ENCODE results near the gene EYS.
"Not testable (repeated sequence)": the region's sequence is repeated elsewhere in the genome, so short reads cannot be mapped to it uniquely, and the experiment has no call there.

Gene EYS

GRCh38 chr6:63745784-63746183 is 1961.2 kb downstream of the EYS start:
- no peak for DNase-seq

- DNase-seq, result no peak
These were observed 1962.2 kb downstream of the EYS start for GRCh38 chr6:63744810-63745209.

DNA sequence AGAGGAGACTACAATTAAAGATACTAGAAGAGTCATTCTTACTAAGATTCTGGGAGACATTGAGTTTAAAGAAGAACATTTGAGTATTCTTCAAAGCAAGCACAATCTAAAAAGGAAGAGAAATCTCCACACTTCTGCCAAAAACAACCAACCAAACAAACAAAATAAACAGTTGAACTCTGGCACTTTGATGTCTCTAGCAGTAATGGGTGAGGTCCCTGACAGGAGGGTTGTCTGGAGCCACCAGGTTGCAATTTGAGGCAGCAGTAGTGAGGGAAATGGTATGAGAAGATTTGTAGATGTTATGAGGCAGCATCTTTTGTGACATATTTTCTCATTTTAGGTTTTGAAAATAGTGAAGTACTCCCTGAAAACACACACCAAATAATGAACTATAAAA is 1963.3 kb downstream of the EYS start:
- no peak for DNase-seq

DNA sequence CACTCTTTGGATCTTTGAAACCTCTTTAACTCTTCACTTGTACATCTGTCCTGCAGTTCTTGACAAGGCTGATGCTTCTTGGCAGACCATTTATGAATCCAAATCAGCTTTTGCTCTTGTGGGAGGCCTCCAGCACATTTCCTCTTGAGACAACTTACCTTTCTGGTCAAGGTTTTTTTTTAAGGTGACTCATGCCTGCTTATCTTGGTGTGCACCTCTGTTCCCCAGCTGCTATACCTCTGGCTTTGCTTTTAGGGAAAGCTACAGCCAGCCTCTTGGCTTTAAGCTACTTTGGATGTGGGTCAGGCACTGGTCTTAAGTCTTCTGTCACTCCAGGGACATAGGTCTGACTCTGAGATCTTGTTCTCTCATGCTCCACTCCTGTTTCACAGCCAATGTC is 1965.0 kb downstream of the EYS start:
- DNase-seq, result no peak

DNA sequence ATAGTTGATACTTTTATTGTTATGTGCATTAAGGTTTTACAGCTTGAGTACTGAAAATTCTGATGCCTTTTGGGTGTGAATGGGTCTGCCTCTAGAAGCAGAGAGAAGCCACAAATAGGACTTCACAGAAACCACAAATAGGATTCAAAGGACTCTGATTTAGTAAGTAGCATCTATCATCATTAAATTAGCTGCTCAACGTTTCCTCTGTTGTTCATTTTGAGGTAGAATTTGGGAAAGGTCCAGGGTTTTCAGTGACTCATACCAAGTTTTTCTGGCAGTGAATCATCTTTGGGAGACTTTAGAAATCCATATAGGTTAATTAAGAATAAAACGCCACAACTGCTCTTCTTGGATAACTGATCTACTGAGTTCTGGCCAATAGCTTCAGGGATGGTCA is 1966.3 kb downstream of the EYS start:
- DNase-seq, result no peak

GRCh38 chr6:63739094-63739687 is 1967.8 kb downstream of the EYS start:
- DNase-seq, result no peak

DNA sequence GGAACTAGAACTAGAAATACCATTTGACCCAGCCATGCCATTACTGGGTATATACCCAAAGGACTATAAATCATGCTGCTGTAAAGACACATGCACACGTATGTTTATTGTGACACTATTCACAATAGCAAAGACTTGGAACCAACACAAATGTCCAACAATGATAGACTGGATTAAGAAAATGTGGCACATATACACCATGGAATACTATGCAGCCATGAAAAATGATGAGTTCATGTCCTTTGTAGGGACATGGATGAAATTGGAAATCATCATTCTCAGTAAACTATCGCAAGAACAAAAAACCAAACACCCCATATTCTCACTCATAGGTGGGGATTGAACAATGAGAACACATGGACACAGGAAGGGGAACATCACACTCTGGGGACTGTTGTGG is 1968.8 kb downstream of the EYS start:
- DNase-seq, result not testable (repeated sequence)

DNA sequence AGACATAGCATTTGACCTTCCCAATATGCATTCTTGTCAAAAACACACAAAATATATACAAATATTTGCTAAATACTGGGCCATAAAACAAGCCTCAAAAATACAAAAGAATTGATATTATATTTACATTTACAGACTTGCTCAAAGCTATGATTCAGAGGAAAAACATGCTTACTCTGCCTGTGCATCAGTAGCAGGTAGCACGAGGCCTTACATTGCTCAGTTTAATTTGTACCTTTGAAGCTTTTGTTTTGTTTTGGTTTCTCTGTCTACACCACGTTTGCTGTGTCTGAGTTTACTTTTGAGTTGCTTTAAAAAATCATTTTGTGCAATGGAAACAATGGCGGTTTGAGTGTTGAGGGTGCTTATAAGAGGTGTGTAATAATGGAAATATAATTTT is 1972.1 kb downstream of the EYS start:
- DNase-seq, result no peak

- DNase-seq, result no peak
These were observed 1974.7 kb downstream of the EYS start for GRCh38 chr6:63732336-63732735.

- no peak for DNase-seq
These were observed 1975.1 kb downstream of the EYS start for GRCh38 chr6:63731930-63732329.

DNA sequence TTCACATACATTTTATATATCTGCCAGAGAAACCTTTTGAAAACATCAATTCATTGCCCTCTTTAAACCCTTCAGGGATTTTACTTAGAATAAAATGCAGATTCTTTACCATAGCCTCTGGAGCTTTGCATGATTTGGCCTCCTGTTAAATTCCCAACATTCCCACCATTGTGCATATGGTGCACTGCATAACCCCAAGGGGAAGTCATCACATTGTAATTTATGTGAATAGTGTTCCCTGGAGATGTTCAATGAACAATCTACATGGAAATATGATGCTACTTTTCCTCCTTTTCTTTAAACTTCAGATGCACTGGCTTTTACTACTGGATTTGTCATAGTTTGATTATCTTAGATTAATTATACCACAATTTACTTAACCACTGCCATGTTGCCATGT is 1976.7 kb downstream of the EYS start:
- no peak for DNase-seq

GRCh38 chr6:63724721-63725120 is 1982.3 kb downstream of the EYS start:
- no peak for DNase-seq

- DNase-seq, result no peak
These were observed 1985.8 kb downstream of the EYS start for GRCh38 chr6:63721181-63721580.

DNA sequence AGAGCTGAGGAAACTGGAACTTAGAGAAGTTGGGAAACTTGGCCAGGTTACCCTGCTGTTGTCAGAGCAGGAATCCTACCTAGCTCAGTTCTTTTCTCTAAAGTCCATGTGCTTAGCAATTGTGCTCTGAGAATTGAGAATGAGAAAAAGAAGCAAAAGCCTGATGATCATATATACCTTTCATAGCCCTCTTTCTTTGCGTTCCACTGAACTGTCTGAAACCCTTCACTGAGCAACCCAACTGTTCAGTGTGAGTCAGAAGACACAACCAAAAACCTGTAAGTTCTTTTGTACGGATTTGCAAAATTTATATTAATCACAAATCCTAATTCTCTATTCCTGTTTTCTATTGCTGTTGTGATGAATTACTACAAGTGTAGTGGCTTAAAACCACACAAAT is 1990.9 kb downstream of the EYS start:
- DNase-seq, result no peak

DNA sequence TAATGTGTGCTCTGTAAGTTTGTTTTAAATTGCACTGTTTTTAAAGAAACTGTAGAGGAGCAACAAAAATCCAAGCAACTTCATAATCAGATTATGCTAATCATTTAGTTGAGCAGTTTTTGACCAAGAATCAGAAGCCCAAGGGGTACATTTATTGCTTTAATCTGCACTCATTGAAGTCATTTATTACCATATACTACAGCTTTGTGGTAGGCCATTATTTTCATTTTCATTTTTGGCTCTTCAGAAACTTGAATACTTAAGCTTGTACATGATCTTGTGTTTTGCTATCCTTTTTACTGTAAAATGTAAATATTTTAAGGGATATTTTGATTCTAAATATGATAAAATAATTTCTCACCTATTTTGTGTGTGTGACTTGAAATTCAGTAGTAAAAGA is 1992.9 kb downstream of the EYS start:
- no peak for DNase-seq

DNA sequence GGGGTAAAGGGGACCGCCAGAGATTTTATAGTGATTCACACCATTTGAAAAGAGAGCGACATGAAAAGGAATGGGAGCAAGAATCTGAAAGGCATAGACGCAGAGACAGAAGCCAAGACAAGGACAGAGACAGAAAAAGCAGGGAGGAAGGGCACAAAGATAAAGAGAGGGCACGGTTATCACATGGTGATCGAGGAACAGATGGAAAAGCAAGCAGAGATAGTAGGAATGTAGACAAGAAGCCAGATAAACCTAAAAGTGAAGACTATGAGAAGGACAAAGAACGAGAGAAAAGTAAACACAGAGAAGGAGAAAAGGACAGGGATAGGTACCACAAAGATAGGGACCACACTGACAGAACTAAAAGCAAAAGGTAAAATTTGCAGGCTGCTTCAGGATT is 1993.7 kb downstream of the EYS start:
- DNase-seq, result no peak

DNA sequence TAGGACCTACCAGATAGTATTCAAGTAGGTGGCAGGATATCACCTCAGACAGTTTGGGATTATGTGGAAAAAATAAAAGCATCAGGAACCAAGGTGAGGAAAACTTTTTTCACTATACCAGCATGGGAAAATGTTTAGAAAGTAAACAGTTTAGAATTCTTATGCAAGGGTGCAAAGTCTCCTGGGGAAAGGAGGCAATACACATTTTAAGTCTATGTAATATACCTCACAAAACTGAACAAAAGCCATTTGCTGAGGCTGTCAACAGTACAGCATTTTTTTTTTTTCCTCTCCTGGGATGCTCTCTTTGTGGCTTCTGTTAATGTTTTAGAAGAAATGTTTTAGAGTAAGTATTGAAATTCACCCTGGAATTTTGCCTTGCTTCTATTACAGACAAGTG is 1997.9 kb downstream of the EYS start:
- no peak for DNase-seq

DNA sequence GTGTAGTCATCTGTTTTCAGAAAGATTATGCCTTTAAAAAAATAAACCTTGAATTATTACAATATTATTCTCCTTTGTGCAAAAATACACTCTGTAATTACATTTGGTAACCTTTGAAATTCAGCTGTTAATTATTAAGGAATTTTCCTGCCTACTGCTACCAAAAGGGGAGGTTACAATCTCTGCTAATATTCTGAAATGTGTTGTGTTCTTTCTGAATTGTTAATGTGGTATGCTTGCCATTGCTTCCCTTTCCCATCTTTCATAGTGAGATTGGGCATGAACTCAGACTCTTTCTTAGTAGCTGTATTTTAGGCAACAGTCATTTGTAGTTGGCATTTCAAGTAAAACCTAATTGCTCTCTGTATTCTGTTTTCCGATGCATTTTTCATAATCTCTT is 1998.4 kb downstream of the EYS start:
- no peak for DNase-seq

DNA sequence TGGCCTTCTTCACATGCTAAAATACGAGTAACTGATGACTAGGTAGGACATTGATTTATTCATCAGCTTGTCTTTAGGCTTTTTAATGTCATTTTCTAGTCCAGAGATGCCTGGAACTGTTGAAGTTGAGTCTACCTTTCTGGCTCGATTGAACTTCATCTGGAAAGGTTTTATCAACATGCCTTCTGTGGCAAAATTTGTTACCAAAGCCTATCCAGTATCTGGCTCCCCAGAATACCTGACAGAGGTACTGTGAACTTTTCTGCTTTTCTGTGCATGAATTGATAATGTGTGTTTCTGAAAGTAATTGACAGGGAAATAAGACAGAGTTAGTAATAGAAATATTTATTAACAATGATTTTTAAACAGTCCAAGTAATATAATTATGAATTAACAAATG is 2000.4 kb downstream of the EYS start:
- DNase-seq, result no peak

DNA sequence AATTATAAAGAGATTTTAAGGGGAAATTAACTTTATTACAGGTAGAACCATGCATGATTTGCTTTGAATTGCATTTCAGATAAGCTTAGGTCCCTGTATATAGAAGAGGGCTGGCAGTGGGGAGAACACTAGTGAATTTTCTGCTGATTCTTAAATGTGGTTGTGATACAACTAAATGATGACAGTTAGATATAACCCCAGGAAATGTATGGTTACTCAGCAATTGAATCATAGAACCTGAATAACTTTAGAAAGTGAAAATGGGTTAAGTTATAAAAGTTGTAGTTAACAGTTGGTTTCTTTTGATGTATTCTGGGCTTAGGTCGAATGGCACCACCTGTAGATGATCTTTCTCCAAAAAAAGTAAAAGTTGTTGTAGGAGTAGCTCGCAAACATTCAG is 2001.3 kb downstream of the EYS start:
- no peak for DNase-seq

DNA sequence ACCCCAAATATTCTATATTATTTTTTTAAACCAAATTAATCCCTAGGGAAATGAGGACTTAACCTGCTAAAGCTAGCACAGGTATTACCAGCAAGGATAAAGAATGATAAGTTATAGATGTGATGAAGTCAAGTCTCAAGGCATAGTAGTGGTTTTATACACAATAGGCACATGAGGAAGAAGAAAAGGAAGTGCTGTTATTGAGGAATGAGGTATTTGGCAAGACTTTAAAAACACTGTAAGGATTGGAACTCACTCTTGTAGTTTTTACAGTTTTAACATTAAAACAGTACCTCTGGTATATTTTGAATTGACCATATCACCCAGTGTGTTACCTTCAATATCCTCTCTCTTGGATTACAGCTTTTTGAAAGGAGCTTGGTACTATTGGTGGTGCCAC is 2016.8 kb downstream of the EYS start:
- no peak for DNase-seq

GRCh38 chr6:63689421-63689820 is 2017.6 kb downstream of the EYS start:
- DNase-seq, result no peak

DNA sequence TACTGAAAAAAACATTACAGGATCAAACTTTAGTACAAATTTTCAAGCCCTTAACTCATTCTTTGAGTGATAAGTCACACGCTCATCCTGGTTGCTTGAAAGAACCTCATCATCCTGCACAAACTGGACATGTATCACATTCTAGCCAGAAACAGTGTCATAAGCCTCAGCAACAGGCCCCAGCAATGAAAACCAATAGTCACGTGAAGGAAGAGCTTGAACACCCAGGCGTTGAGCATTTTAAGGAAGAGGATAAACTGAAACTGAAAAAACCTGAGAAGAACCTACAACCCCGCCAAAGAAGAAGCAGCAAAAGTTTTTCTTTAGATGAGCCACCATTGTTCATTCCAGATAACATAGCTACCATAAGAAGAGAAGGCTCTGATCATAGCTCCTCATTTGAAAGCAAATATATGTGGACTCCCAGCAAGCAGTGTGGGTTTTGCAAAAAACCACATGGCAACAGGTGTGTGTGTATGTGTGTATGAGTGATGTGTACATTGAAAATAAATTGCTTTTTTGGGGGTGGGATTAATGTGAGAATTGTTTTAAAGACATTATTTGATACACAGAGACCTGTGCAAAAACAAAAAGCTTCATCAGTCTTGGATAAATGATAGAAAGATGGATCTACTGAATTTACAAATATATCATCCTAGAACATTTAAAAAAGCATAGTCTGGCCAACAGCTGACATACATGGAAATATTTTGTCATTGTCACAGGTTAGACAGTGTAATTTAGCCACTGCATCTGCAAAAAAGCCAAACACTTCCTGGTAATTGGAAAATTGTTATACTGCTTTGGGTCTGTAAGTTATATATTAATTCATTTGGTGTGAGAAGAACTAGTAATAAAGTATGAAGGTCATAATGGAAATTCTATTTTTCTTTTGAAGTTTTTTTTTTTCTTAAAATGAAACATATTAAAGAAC is 2021.3 kb downstream of the EYS start:
- no peak for DNase-seq

DNA sequence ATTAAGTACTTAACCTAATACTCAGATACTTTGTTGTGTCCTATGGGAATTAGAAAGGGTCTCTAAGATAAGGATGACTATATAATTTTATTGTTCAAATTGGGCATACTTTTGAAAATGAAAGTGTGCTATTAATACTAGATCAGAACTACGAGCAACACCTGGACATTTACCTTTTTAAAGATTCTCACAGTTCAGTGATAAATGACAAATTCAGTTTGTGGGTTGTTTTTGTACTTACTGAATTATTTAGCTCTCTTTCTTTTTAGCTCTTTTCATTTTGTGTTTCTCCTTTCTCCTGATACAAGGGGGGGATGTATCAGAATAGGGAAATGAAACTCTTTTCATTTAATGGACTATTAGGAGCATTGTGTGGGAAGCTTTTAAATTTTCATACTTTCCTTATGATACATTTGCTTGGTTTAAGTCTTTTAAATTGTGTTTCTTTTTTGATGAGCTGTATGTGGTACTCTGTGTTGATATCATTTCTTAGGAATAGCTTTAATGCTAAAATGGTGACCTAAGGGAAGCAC is 2023.9 kb downstream of the EYS start:
- no peak for DNase-seq
